Calu3 (cell line): ENCODE measurements around the gene OTOG. TPM values are rescaled to one million over a fixed set of nuclear protein-coding genes. Genes with fewer than 3 reads are reported as not detected.

ENCODE experiments used
- BruUV-seq: library from RNA; stranded (reverse); fragments of 400-500 nt; replicated peaks from 2 replicates; lab custom pipeline; 2021; lab: Mats Ljungman, UMichigan
- CTCF ChIA-PET: fragments of 300-600 bp; sonication (Branson Sonifier 250); formaldehyde crosslinking; loops from one replicate; lab custom pipeline; 2022; ENCODE audit warnings: antibody characterized with exemption; lab: Charles Lee
- DNase-seq: peaks from one replicate; pipeline ENCODE4 v3.0.0; 2022
- H3K27ac Mint-ChIP-seq: one replicate; pipeline ENCODE4 v1.8.0; 2022; ENCODE audit warnings: mixed read lengths; ENCODE audit not compliant: unreplicated experiment
- H3K27me3 Mint-ChIP-seq: one replicate; pipeline ENCODE4 v1.8.0; 2022; ENCODE audit warnings: mixed read lengths; ENCODE audit not compliant: unreplicated experiment
- H3K36me3 Mint-ChIP-seq: one replicate; pipeline ENCODE4 v1.8.0; 2022; ENCODE audit warnings: mild to moderate bottlenecking, moderate library complexity, mixed read lengths; ENCODE audit not compliant: insufficient read depth, unreplicated experiment
- H3K4me1 Mint-ChIP-seq: one replicate; pipeline ENCODE4 v1.8.0; 2022; ENCODE audit warnings: mild to moderate bottlenecking, low read depth, mixed read lengths; ENCODE audit not compliant: unreplicated experiment
- H3K4me3 Mint-ChIP-seq: one replicate; pipeline ENCODE4 v1.8.0; 2022; ENCODE audit warnings: mild to moderate bottlenecking, low read depth, moderate library complexity, mixed read lengths; ENCODE audit not compliant: unreplicated experiment
- H3K9me3 Mint-ChIP-seq: one replicate; pipeline ENCODE4 v1.8.0; 2022; ENCODE audit warnings: low read depth, mixed read lengths; ENCODE audit not compliant: unreplicated experiment
- CTCF ChIP-seq: fragments of 200-600 bp; IDR thresholded peaks from one replicate; pipeline ENCODE4 v1.8.0; 2022; ENCODE audit warnings: antibody characterized with exemption; ENCODE audit not compliant: unreplicated experiment
- intact Hi-C: fragments of 100-400 bp; cut with micrococcal nuclease; formaldehyde crosslinking; loops from one replicate; pipeline ENCODE4 v1.10.0; 2022; ENCODE audit not compliant: unreplicated experiment
- total RNA-seq: library from RNA; stranded (reverse); gene quantifications from 2 replicates; pipeline ENCODE4 v1.2.3, GENCODE V29; 2022

The OTOG gene
- total RNA-seq, 1 experiment from 2014 or later, result not detected

- H3K4me3 Mint-ChIP-seq, result no peak overlapping the region
- peaks cover 61% of the 10 kb centered on the region for H3K27me3 Mint-ChIP-seq
- CTCF ChIA-PET, result interaction anchor here (1.2 kb wide), 1 partner anchor 8 kb away, joined by 3 read pairs; no protein-coding TSS in a partner anchor
- TF ChIP-seq CTCF, result no peak
- H3K36me3 Mint-ChIP-seq, result no peaks in the 10 kb centered on the region
- BruUV-seq, result no TSS peak
- no peaks in the 10 kb centered on the region for H3K9me3 Mint-ChIP-seq
- no peak for DNase-seq
- H3K27ac Mint-ChIP-seq, result no peak overlapping the region
- no peaks in the 10 kb centered on the region for H3K4me1 Mint-ChIP-seq
- intact Hi-C loops, result no loop called here
Observed at GRCh38 chr11:17563231-17563646, 16.2 kb downstream of the OTOG start.

GRCh38 chr11:17563961-17564686, 17.1 kb downstream of the OTOG start:
- CTCF ChIA-PET, result interaction anchor here (0.5 to 0.7 kb wide), 2 partner anchors 50 to 423 kb away, joined by 3 read pairs; no protein-coding TSS in a partner anchor
- Mint-ChIP-seq H3K9me3 (no peaks in the 10 kb centered on the region), H3K4me1 (no peaks in the 10 kb centered on the region), H3K4me3 (no peak overlapping the region), H3K36me3 (no peaks in the 10 kb centered on the region), H3K27ac (no peak overlapping the region), H3K27me3 (peaks cover 60% of the 10 kb centered on the region)
- BruUV-seq, result no TSS peak
- intact Hi-C loops, result no loop called here
- no peak for DNase-seq
- no peak for TF ChIP-seq CTCF

GRCh38 chr11:17564687-17565042, 17.6 kb downstream of the OTOG start:
- Mint-ChIP-seq H3K4me3 (no peak overlapping the region), H3K9me3 (no peaks in the 10 kb centered on the region), H3K27me3 (peaks cover 60% of the 10 kb centered on the region), H3K36me3 (no peaks in the 10 kb centered on the region), H3K27ac (no peak overlapping the region), H3K4me1 (no peaks in the 10 kb centered on the region)
- peak; percentile 32 for TF ChIP-seq CTCF
- no peak for DNase-seq
- CTCF ChIA-PET, result no interaction called here
- BruUV-seq, result no TSS peak
- intact Hi-C loops, result no loop called here

GRCh38 chr11:17568944-17569343, 21.9 kb downstream of the OTOG start:
- intact Hi-C loops, result no loop called here
- Mint-ChIP-seq H3K4me3 (no peak overlapping the region), H3K27ac (no peak overlapping the region), H3K27me3 (peaks cover 90% of the 10 kb centered on the region), H3K36me3 (no peaks in the 10 kb centered on the region), H3K4me1 (no peaks in the 10 kb centered on the region), H3K9me3 (no peaks in the 10 kb centered on the region)
- no peak for TF ChIP-seq CTCF
- no peak for DNase-seq
- no TSS peak for BruUV-seq
- CTCF ChIA-PET, result no interaction called here
